ENCODE results near the gene CTSK.
"Not testable (repeated sequence)": the region's sequence is repeated elsewhere in the genome, so short reads cannot be mapped to it uniquely, and the experiment has no call there.

CTSK gene

DNA sequence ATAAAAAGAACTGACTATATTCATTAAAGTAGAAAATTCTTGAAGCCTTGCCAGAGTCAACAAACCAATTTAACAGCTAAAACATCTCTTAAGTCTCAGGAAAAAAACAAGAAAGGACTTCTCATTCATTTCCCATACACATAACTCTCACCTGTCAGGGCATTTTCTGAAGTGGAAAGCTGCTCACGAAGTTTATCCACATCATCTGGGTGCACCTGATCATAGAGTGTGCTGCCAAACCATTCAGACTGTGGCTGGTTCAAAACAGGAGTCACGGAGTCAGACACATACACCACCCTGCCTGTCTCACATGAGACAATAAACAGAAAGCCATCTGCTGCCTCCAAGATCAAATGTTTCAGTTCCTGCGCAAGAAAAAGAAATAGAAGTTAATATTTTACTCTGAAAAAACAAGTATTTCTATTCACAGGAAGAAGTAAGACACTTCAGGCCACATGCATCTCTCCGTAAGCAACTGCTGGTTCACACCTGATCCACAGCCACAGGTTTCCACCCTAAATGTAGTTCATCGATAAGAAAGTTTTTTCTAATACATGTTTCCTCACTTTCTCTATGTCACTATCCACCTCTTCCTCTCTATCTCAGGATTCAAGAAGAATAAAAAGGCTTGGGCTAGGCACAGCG, 28.2 kb upstream of the CTSK start:
- peaks cover 0 to 19% (median 0%) of the 10 kb centered on the region in 10 experiments; a peak in 6 of 20 replicates for H3K4me1 ChIP-seq
- no peak overlapping the region for H3K4me3 ChIP-seq
- peaks cover 74 to 100% (median 93%) of the 10 kb centered on the region in 11 experiments for H3K36me3 ChIP-seq
- no peak for TF ChIP-seq Cebpa-rat (IDR thresholded peaks at IDR 0.05)
- H3K9ac ChIP-seq, result no peak overlapping the region
- H3K4me2 ChIP-seq, result no peak overlapping the region
- no peak overlapping the region for H3K27ac ChIP-seq
- H3K9me3 ChIP-seq (replicated peaks in 1 of 11), result no peaks in the 10 kb centered on the region
- no peaks in the 10 kb centered on the region for H3K27me3 ChIP-seq
- H4K20me1 ChIP-seq, result no peaks in the 10 kb centered on the region; a peak in 1 of 22 replicates

- H3K4me3 ChIP-seq; H3K27me3 ChIP-seq; H3K4me2 ChIP-seq; H3K9ac ChIP-seq; H3K4me1 ChIP-seq; H3K27ac ChIP-seq; H4K20me1 ChIP-seq; H3K9me3 ChIP-seq (replicated peaks in 1 of 11): not testable (repeated sequence)
- peaks cover 77 to 100% (median 96%) of the 10 kb centered on the region in 11 experiments for H3K36me3 ChIP-seq
These were observed 25.9 kb upstream of the CTSK start for GRCh38 chr1:150833961-150834360.

- Histone ChIP-seq H4K20me1 (0 out of 22 replicates have a peak, but pooled peaks cover 0 to 2% (median 0%) of the 10 kb centered on the region in 11 experiments), H3K27ac (no peak overlapping the region), H3K4me2 (no peak overlapping the region), H3K27me3 (no peaks in the 10 kb centered on the region), H3K9me3 (replicated peaks in 1 of 11) (no peaks in the 10 kb centered on the region), H3K36me3 (peaks cover 77 to 100% (median 95%) of the 10 kb centered on the region in 11 experiments), H3K4me1 (no peaks in the 10 kb centered on the region), H3K4me3 (no peak overlapping the region), H3K9ac (no peak overlapping the region)
- TF ChIP-seq Cebpa-rat (IDR thresholded peaks at IDR 0.05), result no peak
These were observed 24.5 kb upstream of the CTSK start for GRCh38 chr1:150832597-150832996.

- no peaks in the 10 kb centered on the region for H3K27me3 ChIP-seq
- 0 out of 22 replicates have a peak, but pooled peaks cover 0 to 2% (median 0%) of the 10 kb centered on the region in 11 experiments for H4K20me1 ChIP-seq
- no peak overlapping the region for H3K4me3 ChIP-seq
- peaks cover 77 to 100% (median 94%) of the 10 kb centered on the region in 11 experiments for H3K36me3 ChIP-seq
- no peak overlapping the region for H3K27ac ChIP-seq
- no peak for TF ChIP-seq Cebpa-rat (IDR thresholded peaks at IDR 0.05)
- H3K4me2 ChIP-seq, result no peak overlapping the region
- no peaks in the 10 kb centered on the region for H3K9me3 ChIP-seq (replicated peaks in 1 of 11)
- no peak overlapping the region for H3K9ac ChIP-seq
- H3K4me1 ChIP-seq, result no peaks in the 10 kb centered on the region
These were observed 21.7 kb upstream of the CTSK start for GRCh38 chr1:150829751-150830150.

- Histone ChIP-seq H3K4me1 (no peaks in the 10 kb centered on the region), H4K20me1 (0 out of 22 replicates have a peak, but pooled peaks cover 0 to 2% (median 0%) of the 10 kb centered on the region in 11 experiments), H3K4me3 (no peak overlapping the region), H3K4me2 (no peak overlapping the region), H3K9ac (no peak overlapping the region), H3K27ac (no peak overlapping the region), H3K27me3 (no peaks in the 10 kb centered on the region), H3K9me3 (replicated peaks in 1 of 11) (no peaks in the 10 kb centered on the region), H3K36me3 (peaks cover 72 to 100% (median 93%) of the 10 kb centered on the region in 11 experiments)
- no peak for TF ChIP-seq Cebpa-rat (IDR thresholded peaks at IDR 0.05)
These were observed 18.2 kb upstream of the CTSK start for GRCh38 chr1:150826299-150826698.

DNA sequence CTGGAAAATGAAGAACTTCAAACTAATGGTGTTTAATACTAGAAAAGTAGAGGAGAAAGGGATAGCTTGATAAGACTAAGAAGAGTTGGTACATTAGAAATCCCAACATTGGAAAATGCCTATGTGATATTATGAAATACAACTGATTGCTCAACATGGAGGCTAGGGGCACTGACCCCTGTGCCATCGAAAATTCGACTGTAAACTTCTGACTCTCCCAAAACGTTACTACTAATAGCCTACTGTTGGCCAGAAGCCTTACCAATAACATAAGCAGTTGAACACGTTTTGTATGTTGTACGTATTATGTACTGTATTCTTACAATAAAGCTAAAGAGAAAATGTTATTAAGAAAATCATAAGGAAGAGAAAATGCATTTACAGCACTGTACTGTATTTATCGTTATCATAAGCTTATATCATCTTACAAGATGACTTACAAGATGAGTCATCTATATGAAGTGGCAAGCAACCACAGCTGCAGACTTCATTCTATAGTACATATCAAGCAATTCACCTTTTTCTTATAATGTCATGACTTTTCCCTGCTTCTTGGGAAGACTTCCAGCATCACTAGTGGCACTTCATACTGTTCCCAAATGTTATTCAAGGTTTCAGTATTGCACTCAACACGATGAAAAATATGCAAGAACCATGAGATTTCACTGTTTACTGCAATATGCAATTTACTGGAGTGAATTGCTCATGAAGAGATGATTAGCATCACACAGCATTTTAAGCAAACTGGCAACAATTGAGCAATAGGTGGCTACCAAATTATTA, 12.9 kb upstream of the CTSK start:
- H3K27ac ChIP-seq, result no peak overlapping the region
- H3K4me1 ChIP-seq, result no peaks in the 10 kb centered on the region
- H3K9me3 ChIP-seq (replicated peaks in 1 of 11), result no peaks in the 10 kb centered on the region
- no peak overlapping the region for H3K9ac ChIP-seq
- H3K4me2 ChIP-seq, result no peak overlapping the region
- peaks cover 75 to 100% (median 96%) of the 10 kb centered on the region in 11 experiments for H3K36me3 ChIP-seq
- no peak for TF ChIP-seq Cebpa-rat (IDR thresholded peaks at IDR 0.05)
- H3K4me3 ChIP-seq, result no peak overlapping the region
- no peaks in the 10 kb centered on the region for H4K20me1 ChIP-seq
- no peaks in the 10 kb centered on the region for H3K27me3 ChIP-seq

DNA sequence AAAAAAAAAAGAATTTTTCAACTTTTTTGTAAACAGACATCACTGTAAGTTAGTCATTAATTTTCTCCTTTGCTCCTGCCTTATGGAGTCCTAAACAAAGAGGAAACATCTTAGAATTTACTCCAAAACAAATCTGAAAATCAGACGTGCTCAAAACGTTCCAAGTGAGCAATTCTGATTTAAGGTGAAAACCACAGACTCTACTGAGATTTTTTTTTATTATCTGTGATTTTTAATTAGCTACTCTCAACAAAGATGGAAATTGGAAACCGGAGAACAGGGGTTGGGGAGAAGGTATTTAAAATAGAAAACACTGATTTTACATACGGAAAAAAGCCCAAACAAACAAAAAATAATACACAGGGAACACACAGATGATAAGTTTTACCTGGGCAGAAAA, 7.8 kb upstream of the CTSK start:
- H3K4me3 ChIP-seq, result no peak overlapping the region
- no peaks in the 10 kb centered on the region for H4K20me1 ChIP-seq
- H3K9ac ChIP-seq, result no peak overlapping the region
- H3K36me3 ChIP-seq, result peaks cover 74 to 100% (median 95%) of the 10 kb centered on the region in 11 experiments
- TF ChIP-seq Cebpa-rat (IDR thresholded peaks at IDR 0.05), result no peak
- no peaks in the 10 kb centered on the region for H3K9me3 ChIP-seq (replicated peaks in 1 of 11)
- H3K27me3 ChIP-seq, result no peaks in the 10 kb centered on the region
- no peaks in the 10 kb centered on the region for H3K4me1 ChIP-seq
- H3K4me2 ChIP-seq, result no peak overlapping the region
- no peak overlapping the region for H3K27ac ChIP-seq

GRCh38 chr1:150813028-150813707, 5.1 kb upstream of the CTSK start:
- H3K4me2 ChIP-seq, result no peak overlapping the region
- no peaks in the 10 kb centered on the region for H3K9me3 ChIP-seq (replicated peaks in 1 of 11)
- TF ChIP-seq Cebpa-rat (IDR thresholded peaks at IDR 0.05), result no peak
- no peaks in the 10 kb centered on the region for H3K27me3 ChIP-seq
- no peak overlapping the region for H3K9ac ChIP-seq
- no peaks in the 10 kb centered on the region for H4K20me1 ChIP-seq
- H3K36me3 ChIP-seq, result peaks cover 72 to 95% (median 86%) of the 10 kb centered on the region in 11 experiments
- H3K27ac ChIP-seq, result no peak overlapping the region
- no peak overlapping the region for H3K4me3 ChIP-seq
- H3K4me1 ChIP-seq, result peaks cover 0 to 17% (median 0%) of the 10 kb centered on the region in 10 experiments; a peak in 7 of 20 replicates

DNA sequence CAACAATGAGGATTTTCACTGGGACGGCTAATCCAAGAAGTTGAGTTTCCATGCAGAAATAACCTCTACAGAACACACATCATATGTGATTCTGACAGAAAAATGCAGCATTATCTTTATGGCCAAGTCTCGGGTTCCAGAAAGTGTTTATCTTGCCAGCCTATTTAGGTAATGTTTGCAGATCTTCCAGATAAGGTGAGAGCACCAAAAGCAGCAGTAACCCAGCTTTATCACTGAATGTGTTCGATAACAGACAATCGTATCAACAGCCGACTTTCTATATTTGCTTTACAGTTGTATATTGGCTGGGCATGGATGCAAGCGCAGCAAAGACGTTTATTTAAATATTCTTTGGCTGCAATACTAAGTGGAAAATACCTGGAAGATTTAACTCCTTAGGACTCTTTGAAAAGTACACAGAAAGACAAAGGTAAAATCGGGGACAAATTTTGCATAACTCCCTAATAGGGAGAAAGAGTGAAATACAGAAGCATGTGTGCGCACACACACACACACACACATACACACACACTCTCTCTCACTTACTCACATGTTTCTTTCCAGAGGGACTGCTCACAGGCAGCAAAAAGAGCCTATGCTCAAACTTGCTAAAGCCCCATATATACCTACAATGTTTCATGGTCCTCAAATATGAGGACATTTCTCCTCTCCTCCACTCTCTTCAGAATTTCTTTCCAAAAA, 3.0 kb upstream of the CTSK start:
- Histone ChIP-seq H3K4me3 (no peak overlapping the region), H3K27me3 (no peaks in the 10 kb centered on the region), H4K20me1 (no peaks in the 10 kb centered on the region), H3K27ac (no peak overlapping the region), H3K36me3 (peaks cover 53 to 75% (median 66%) of the 10 kb centered on the region in 11 experiments), H3K4me1 (peaks cover 0 to 36% (median 9%) of the 10 kb centered on the region in 10 experiments; a peak in 13 of 20 replicates), H3K9me3 (replicated peaks in 1 of 11) (no peaks in the 10 kb centered on the region), H3K4me2 (no peak overlapping the region), H3K9ac (no peak overlapping the region)
- TF ChIP-seq Cebpa-rat (IDR thresholded peaks at IDR 0.05), result no peak
